GM19025 (cell line): ENCODE results near the gene KANSL1.

Experiments used
- ATAC-seq: cut with Tn5 transposase; IDR thresholded peaks from one replicate; pipeline ENCODE4 v1.9.1; 2021; ENCODE audit warnings: mild to moderate bottlenecking, low read depth, moderate library complexity; ENCODE audit not compliant: unreplicated experiment

Gene KANSL1

DNA sequence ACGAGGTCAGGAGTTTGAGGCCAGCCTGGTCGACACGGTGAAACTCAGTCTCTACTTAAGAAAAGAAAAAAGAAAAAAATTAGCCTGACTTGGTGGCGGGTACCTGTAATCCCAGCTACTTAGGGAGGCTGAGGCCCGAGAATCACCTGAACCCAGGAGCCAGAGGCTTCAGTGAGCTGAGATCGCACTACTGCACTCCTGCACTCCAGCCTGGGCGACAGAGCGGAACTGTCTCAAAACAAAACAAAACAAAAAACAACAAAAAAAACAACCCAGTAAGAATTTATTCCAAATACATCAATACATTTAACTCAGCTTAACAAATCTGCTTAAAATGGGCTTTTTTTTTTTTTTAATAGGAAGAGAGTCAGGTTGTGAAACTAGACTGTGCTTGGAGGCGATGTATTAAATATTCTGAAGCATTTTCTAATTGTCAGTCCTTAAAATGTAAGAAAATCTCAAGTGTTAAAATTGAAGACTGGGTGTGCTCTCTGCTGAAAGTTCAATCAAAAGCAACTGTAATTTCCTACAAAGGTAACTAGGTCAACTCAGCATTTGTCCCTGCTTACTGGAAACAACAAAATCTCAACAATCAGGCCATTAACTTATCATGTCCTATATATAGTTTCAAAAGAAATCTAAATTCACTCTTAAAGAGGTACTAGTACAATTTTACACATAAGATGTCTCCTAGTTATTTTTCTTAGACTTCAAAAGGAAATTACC is 23.2 kb downstream of the KANSL1 start:
- ATAC-seq = no peak

DNA sequence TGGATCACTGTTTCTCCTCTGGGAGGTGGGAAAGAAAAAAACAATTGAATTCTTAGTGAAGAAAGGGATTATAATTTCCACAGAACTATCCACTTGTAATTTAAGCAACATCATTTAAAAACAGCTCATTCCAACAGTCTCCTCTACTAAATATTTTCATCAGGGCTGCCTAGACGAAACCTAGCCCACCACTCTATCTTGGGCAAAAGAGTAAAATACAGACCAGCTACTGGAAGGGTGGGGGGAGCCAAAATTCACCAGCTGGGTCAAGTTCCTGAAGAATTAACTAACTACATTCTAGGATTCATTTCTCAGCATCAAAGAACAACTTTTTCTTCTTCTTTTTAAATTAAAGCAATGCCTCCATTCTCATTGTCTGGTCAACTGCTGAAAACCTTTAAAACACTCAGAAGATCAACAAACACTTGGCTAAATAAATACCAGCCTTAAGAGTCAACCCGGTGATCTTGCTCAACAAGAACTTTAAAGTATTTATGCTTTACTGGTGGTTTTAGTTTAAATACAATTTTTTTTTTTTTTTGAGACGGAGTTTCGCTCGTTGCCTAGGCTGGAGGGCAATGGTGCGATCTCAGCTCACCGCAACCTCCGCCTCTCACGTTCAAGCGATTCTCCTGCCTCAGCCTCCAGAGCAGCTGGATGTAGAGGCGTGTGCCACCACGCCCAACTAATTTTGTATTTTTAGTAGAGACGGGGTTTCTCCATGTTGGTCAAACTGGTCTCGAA is 25.2 kb downstream of the KANSL1 start:
- no peak for ATAC-seq

DNA sequence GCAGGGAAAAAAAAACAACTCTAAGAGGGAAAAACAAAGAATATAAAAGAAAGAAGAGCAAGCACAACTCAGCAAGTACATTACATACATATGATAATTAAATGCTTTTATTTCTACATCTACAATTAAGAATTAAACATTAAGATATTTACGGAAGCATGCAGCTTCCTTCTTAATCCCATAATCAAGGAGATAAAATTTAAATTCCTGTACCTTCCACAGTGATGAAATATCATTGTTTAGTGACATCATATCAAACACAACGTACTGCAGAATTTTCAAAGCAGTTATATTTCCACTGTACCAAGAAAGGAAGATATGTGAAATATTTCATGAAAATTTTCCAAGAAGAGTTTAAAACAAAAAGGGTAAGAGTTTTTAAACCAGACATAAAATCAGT is 26.0 kb downstream of the KANSL1 start:
- no peak for ATAC-seq

DNA sequence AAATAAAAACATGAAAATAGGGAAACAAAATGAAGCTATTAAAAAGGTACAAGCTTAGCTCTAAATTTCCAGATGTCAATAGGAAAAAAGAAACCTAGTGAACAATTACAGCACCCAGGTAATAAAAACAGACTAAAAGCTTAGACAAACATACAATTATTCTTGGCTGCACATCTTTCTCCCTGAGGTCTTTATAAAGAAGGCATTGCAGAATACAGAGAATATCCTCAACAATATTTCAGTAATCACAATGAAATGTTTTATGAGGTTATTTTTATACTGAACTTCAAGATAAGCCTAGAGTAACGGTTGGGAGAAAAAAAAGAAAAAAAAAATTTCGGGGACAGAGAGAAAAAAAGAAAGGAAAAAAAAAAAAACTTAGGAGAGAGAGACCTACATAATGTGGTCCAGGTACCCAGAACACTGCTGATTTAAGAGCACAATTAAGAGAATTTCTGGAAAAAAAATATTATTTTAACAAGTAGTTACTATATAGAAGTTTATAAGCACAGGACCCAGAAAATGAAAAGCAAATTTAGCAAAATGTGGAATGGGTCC is 26.5 kb downstream of the KANSL1 start:
- ATAC-seq = no peak

DNA sequence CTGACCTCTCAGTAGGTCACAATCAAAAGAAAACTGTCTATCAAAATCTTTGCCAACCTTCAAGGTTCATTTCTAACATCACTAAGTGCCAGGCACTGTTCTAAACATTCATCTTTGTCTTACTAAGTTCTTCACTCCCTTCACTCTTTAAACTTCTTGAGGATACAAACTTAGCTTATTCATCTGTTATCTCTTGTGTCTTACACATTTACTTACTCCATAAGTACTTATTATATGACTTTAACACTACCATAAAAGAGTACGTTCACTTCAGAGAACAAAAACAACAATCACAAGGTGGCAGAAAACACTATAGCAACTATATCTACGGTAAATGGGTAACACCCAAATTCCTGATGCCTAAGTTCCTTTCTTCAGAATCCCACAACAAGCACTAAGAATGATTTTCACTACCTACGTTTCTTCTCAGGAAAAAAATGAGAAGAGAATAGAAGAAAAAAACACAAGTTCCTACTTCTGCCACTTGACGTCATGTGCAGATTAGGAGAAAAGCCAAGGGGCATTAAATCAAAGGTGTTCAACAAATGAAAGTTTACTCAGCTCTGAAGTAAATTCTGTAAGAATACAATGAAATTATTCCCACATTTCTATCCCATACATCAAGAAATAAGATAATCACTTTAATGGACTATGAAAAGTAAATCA is 29.2 kb downstream of the KANSL1 start:
- no peak for ATAC-seq

DNA sequence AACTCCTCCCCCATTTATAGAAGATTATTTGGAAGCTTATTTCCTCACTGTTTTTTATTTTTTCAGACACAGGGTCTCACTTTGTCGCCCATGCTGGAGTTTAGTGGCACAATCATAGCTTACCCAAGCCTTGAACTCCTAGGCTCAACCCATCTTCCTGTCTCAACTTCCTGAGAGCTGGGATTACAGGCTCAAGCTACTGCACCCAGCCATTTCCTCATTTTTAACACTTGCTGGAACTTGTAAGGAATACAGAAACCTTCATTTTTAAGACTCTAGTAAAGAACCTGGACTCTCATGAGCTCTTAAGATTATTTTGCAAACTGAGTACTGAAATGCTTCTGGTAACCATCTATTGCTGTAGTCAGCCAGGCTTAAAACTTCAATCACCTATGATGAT is 29.9 kb downstream of the KANSL1 start:
- ATAC-seq = no peak

DNA sequence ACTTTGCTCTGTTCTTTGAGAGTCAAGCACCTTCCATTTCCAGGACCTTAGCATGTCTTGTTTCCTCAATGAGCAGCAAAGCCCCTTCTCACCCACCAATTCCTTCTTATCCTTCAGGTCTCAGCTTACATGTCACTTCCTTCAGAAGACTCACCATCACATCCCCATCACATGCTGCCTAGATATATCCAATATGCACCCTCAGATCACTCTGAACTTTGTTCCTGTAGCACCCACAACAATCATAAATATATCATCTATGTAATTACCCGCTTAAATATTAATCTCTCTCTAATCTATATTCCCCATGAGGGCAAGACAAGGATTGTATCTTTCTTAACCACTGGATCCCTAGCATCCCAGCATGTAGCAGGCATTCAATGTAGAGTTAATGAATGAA is 30.4 kb downstream of the KANSL1 start:
- ATAC-seq = no peak

DNA sequence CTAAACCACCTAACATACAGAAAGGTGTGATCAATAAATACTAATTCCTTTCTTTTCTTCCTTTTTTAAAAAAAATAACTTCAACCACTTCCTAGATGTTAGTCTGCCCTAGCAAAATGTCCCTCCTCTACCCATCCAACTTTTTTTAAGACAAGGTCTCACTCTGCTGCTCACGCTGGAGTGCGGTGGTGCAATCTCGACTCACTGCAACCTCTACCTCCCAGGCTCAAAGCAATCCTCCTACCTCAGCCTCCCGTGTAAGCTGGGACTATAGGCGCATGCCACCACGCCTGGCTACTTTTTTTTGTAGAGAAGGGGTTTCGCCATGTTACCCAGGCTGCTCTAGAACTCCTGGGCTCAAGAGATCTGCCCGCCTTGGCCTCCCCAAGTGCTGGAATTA is 33.1 kb downstream of the KANSL1 start:
- ATAC-seq = no peak

DNA sequence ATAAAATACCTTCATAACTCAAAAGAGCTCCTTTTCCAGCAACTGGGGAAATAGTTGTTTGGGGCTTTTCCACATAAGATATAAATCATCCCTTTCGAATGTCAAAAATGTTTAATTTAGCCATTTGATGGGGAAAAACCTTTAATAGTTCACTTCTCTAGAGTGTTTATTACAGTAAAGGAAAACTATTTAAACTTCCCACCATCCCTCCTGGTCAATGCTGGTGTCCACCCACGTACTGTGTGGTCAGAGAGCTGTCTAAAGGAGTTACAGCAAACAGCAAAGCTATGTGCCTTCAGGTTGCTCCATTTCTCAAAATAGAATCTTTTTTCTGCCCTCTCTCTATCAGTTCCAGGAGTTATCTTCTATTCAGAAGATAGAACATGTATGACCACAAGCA is 33.5 kb downstream of the KANSL1 start:
- ATAC-seq = no peak

DNA sequence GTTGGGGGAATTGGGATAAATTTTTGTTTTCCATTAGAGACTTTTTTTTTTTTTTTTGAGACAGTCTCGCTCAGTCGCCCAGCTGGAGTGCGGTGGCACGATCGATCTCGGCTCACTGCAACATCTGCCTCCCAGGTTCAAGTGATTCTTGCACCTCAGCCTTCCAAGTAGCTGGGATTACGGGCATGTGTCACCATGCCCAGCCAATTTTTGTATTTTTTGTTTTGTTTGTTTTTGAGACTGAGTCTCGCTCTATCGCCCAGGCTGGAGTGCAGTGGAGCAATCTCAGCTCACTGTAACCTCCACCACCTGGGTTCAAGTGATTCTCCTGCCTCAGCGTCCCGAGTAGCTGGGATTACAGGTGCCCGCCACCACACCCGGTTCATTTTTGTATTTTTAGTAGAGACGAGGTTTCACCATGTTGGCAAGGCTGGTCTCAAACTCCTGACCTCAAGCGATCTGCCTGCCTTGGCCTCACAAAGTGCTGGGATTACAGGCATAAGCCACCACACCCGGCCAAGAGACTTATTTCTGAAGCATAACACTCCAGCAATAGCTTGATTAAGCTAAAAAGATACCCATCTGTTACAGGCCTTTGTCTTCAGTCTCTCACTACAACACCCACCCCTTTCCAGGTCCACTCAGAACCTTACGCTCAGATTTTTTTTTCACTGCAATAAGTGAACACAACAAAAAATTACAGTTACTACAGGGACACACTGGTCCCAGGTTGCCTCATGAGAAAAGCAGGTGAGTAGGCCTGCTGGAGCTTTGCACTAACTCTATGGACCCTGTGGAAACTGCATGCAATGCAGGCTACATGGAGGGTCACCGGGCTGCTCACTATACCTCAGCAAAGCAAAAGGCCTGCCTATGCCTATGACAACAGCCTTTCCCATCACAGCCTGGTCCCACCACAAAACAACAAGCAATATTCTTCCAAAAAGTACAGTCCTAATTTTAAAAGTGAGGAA is 34.6 kb downstream of the KANSL1 start:
- no peak for ATAC-seq

DNA sequence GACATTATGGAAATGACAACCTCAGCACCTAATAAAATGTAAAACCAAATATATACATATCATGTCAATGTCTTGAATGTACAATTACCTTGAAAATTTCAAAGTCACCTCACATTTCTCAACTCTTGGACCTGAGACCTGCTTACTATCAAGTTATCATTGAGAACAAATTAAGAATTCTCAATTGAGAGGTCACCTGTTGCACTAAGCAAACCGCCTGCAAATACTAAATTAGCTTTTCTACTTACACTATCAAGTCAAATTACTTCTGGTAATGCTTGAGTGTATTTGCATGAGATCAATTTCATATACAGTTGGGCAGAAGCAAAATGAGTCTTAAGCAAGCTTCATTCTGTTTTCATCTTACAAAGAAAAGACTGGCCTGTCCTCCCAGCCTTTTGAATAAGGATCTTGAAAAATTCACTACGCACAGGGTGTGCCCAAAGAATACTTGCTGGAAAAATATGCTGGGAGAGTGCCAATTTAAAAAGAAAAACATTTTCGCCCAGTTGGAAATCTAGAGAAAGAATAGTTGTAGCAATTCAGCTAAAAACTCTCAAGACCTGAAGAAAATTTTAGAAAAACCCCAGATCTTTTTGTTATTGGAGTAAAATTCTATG is 35.7 kb downstream of the KANSL1 start:
- ATAC-seq = no peak

DNA sequence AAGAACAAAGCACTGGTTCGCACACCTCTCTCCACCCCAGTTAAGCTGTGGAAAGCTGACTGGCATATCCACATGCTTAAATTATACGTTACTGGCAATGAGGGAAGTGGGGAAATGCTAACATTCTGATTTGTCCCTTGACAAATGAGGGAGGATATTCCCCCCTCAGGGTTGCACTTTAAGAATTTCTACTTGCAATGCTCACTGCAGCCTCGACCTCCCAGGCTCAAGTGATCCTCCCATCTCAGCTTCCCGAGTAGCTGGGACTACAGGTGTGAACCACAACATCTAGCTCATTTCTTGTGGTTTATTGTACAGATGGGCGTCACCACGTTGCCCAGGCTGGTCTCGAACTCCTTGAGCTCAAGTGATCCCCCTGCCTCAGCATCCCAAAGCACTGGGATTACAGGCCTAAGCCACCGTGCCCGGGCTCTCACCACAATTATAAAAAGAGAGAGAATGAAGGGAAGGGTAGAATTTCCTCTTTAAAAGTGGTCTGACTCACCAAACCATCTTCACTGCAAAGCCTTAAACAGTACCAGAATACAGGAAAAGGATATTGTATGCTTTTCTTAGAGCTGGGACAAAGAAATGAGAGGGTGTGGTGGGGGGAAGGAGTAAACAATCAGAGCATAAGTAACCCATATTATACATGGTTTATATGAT is 38.9 kb downstream of the KANSL1 start:
- no peak for ATAC-seq

DNA sequence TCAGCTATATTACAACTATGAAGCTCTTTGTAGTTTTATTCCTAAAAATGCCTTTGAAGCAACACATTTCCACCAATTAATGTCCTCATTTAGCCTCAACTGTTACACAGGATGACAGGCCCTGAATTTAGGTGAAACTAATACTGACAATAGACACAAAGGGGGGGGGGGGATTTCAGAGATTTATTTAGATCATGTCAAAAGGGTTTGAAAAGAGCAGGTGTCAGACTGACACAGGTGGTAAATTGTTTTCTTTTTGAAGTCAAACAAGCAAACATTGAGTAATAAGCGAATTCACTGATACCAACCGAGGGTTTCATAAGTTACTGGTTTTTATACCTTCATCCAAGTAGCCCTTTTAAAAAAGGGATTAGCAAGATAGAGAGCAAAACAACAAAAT is 40.8 kb downstream of the KANSL1 start:
- ATAC-seq = no peak

DNA sequence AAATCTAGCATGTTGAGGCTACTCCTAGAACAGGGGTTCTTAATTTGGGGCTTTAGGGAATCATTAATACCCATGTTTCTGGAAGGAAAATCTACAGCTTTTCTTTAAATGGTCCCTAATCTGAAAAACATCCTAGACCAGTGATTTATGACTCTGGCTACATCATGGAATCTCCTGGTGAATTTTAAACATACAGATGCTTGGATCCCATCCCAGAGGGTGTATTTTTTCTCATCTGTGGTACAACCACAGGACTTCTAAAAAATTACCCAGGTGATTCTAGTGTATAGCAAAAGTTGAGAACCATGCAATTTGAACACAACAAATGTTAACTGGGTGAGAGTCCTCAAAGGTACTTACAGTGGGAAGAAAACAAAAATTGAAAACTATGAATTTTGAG is 41.5 kb downstream of the KANSL1 start:
- ATAC-seq = no peak

DNA sequence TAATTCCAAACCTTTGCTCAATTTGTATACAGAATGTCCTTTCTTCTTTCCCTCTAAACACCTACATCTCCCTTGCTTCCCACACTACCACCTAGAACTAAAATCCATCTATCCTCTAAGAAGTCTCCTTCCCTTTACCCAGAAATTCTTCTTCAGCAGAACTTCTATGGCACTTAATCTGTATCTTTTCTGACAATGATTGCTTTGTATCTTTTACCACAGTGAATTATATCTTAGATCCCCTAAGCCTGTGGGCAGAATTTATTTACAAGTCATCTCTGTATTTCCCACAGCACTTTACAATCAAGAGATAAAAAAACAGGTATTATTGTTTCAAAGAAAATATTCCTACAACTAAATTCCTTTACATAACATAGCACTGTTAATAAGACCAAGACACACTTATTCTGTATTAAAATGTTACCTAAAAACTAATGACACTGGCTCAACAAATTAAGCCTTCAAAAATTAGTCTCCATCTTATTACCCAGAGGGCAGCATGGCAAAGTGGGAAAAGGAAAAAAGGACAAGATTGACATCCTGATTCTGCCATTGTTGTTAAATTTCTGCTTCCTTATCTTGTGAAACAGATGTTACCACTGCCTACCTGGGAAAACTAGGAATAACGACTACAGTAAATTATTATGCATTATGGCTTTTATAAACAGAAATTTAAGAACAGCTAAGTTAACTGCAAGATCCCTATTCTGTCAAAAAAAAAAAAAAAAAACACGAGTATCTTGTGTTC is 42.8 kb downstream of the KANSL1 start:
- no peak for ATAC-seq

DNA sequence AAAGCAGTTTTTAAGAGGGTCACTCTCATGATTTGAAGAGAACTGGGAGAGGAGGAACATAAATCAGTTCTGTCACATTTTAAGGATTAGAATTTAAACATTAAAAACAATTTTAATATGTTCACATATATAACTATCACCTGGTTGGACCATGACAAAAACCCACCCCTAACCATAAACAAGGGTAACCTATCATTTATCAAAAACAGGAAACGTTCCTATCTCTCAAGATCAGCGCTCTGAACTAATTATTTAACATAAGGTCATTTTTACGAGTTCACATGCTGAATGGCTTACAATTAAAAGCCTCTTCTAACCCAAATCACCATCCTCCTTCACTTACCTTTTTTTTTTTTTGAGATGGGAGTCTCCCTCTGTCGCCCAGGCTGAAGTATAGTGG is 45.0 kb downstream of the KANSL1 start:
- no peak for ATAC-seq

DNA sequence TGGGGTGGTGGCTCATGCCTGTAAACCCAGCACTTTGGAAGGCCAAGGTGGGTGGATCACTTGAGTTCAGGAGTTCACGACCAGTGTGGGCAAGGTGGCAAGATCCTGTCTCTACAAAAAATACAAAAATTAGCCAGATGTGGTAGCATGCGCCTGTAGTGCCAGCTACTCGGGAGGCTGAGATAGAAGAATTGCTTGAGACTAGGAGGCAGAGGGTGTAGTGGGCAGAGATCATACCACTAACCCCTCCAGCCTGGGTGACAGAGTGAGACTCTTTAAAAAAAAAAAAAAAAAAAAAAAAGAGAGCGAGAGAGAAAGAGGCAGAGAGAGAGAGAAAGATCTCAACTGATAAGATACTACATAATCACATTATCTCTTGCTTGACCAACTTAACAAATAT is 45.9 kb downstream of the KANSL1 start:
- ATAC-seq = no peak

DNA sequence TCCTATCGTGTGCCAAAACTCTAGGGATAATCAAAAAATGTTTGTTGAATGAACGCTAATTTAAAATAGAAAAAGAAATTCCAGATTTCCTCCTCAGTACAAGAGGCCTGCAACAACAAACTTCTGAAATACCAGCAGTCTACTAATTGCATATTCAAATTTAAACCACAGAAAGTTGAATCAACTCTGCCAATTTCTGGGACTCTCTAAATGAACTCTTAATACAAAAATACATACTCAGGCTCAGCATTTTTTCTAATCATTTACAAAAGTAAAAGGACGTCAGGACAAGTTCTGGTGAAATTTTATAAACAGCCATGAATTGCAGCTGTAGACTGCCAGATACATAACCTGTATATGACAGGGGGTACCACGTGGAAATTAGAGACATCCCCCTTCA is 49.0 kb downstream of the KANSL1 start:
- ATAC-seq = no peak

DNA sequence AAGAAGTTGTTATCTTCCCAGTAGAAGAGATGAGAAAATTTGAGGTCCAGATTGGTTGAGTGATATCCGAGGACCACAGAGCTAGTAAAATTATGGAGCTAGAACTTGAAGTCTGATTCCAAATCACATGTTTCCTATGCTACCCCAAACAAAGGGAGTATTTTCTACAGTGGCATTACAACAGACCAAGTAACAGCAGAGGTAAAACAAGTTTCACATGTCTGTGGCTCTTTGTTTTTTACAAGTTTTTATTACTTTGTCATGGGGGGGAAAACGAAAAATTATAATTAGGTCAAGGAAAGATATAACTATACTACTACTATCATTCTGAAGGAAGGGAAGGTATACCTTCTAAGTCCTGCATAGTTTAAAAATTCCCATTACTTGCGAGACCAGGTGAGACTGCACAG is 49.4 kb downstream of the KANSL1 start:
- no peak for ATAC-seq
